K562 (cell line): ENCODE results near the gene UBE2S. TPM values are rescaled to one million over a fixed set of nuclear protein-coding genes. Genes with fewer than 3 reads are reported as not detected.

Experiments
- AFF1 ChIP-seq, 2 experiments: fragments of 450-650 bp; IDR thresholded peaks; 2 replicates each; pipeline ENCODE4 v1.6.1; 2018; ENCODE audit warnings: mild to moderate bottlenecking in 2 of 2, low read depth in 1 of 2; ENCODE audit not compliant: partially characterized antibody in 2 of 2
- CHD4 ChIP-seq: fragments of 200-600 bp; sonication (generic); IDR thresholded peaks from 3 replicates; pipeline ENCODE4 v1.6.1; 2012; ENCODE audit warnings: low read depth, mild to moderate bottlenecking, mixed read lengths, low read length, inconsistent platforms; ENCODE audit not compliant: insufficient read depth, insufficient replicate concordance, poor library complexity, severe bottlenecking
- FOSL1 ChIP-seq: fragments of 200-800 bp; sonication (Bioruptor generic); conservative IDR thresholded peaks from 2 replicates; pipeline ENCODE4 v1.6.1; 2016; ENCODE audit warnings: missing genetic modification characterization, missing compliant biosample characterization
- GTF2E2 ChIP-seq: fragments of 200-800 bp; sonication (Bioruptor generic); IDR thresholded peaks from 2 replicates; pipeline ENCODE4 v1.6.1; 2016; ENCODE audit warnings: missing genetic modification characterization, missing compliant biosample characterization
- MAX ChIP-seq: sonication (generic); formaldehyde crosslinking; IDR thresholded peaks from 2 replicates; pipeline ENCODE4 v1.9.0; 2022; ENCODE audit warnings: mild to moderate bottlenecking, missing genetic modification reagents
- NFIC ChIP-seq: fragments of 450-650 bp; IDR thresholded peaks from 2 replicates; pipeline ENCODE4 v1.6.1; 2017; ENCODE audit warnings: mild to moderate bottlenecking, inconsistent platforms
- RCOR1 ChIP-seq, 2 experiments: IDR thresholded peaks; 2 replicates each; pipeline ENCODE4 v1.6.1; 2012; ENCODE audit warnings: low read depth in 2 of 2, low read length in 2 of 2, borderline replicate concordance in 1 of 2, improper control_type of control experiment in 1 of 2
- TAF1 ChIP-seq: IDR thresholded peaks from 2 replicates; pipeline ENCODE4 v1.6.1; 2011; ENCODE audit warnings: mild to moderate bottlenecking, low read length, moderate library complexity; ENCODE audit not compliant: insufficient read depth, control insufficient read depth, severe bottlenecking; ENCODE audit errors: extremely low read depth
- TAF9B ChIP-seq: fragments of 450-650 bp; IDR thresholded peaks from 2 replicates; pipeline ENCODE4 v1.6.1; 2018; ENCODE audit warnings: mild to moderate bottlenecking; ENCODE audit not compliant: partially characterized antibody
- TBL1XR1 ChIP-seq, 2 experiments: IDR thresholded peaks; 2 replicates each; pipeline ENCODE4 v1.6.1; 2012; ENCODE audit warnings: improper control_type of control experiment in 2 of 2, low read length in 2 of 2, mild to moderate bottlenecking in 1 of 2
- ZNF165 ChIP-seq: fragments of 250-450 bp; sonication (Bioruptor Pico); IDR thresholded peaks from 2 replicates; pipeline ENCODE4 v1.4.0; 2020; ENCODE audit warnings: borderline replicate concordance
- ZNF212 ChIP-seq: fragments of 450-650 bp; formaldehyde crosslinking; IDR thresholded peaks from 2 replicates; pipeline ENCODE4 v1.4.0; 2020; ENCODE audit warnings: mild to moderate bottlenecking
- ZNF318 ChIP-seq, 2 experiments: fragments of 450-650 bp; IDR thresholded peaks; 2 replicates each; pipeline ENCODE4 v1.6.1; 2016; ENCODE audit warnings: mild to moderate bottlenecking in 2 of 2, borderline replicate concordance in 1 of 2, low read depth in 1 of 2, moderate library complexity in 1 of 2
- polyA plus RNA-seq, 8 experiments: library from polyadenylated mRNA; depleted of rRNA in 4 of 8; stranded (reverse) in 5 of 8; unstranded in 3 of 8; fragments of >200 nt; fragmentation: Nextera tagmentation in 2 of 8; fragmentation: Illumina TruSeq in 1 of 8; extraction: Ambion mirVana in 2 of 8; extraction: Trizol in 1 of 8; gene quantifications; 2 replicates each; pipeline versions ENCODE4 v1.2.1 to v1.2.3, GENCODE V29; 2011 to 2014; ENCODE audit warnings: inconsistent platforms in 1 of 8, missing spikeins in 1 of 8
- total RNA-seq, 7 experiments: library from RNA; depleted of rRNA in 6 of 7; stranded (reverse); fragments of >200 nt in 6 of 7; fragmentation: Illumina TruSeq in 2 of 7; extraction: Trizol in 2 of 7; gene quantifications; 2 replicates each; pipeline versions ENCODE4 v1.2.1 to v1.2.3, GENCODE V29; 2011 to 2021; ENCODE audit warnings: low replicate concordance in 1 of 7

The UBE2S gene
- total and polyA plus RNA-seq, 9 of the 15 experiments (the other 6 are each of a cell fraction or from before 2014, with no cell fraction given), result 1.5 to 1,305 (median 157) TPM

- peak; percentile 10; the same call in 1 of the 2 replicates for TF ChIP-seq FOSL1
- no peak for TF ChIP-seq CHD4
- TF ChIP-seq TAF1, result peak; percentile 100
- TF ChIP-seq RCOR1 (IDR thresholded peaks at IDR 0.05; ENCODE audit: borderline replicate concordance in 1 of 2, low read depth in 2 of 2, low read length in 2 of 2), result peak in 1 of 2 experiments; percentile 32; a peak in 1 of 4 replicates
- no peak for TF ChIP-seq ZNF318 (IDR thresholded peaks at IDR 0.05; ENCODE audit: borderline replicate concordance in 1 of 2, low read depth in 1 of 2)
- 0 out of 2 replicates have a peak, but pooled peaks have one; percentile 68 for TF ChIP-seq ZNF212 (CRISPR knock-in tag)
- TF ChIP-seq MAX (CRISPR knock-in tag), result peak; percentile 89
- TF ChIP-seq ZNF165, result no peak
- peak; percentile 42; the same call in 1 of the 2 replicates for TF ChIP-seq NFIC
- no peak; a peak in 1 of 4 replicates for TF ChIP-seq TBL1XR1 (IDR thresholded peaks at IDR 0.05; ENCODE audit: low read length in 2 of 2)
- peak; percentile 95; the same call in 1 of the 2 replicates for TF ChIP-seq GTF2E2 (tag)
- TF ChIP-seq TAF9B, result peak; percentile 99
- peak in 1 of 2 experiments; percentile 53 for TF ChIP-seq AFF1 (IDR thresholded peaks at IDR 0.05; ENCODE audit: low read depth in 1 of 2, partially characterized antibody in 2 of 2)
These were observed 21.7 kb downstream of the UBE2S start, which contains the start of gene RPL28 (continued) for GRCh38 chr19:55385724-55386492.
